IMR-90 (cell line): ENCODE data around the gene KAT7. TPM values are rescaled to one million over a fixed set of nuclear protein-coding genes. Genes with fewer than 3 reads are reported as not detected.
"Not testable (repeated sequence)": the region's sequence is repeated elsewhere in the genome, so short reads cannot be mapped to it uniquely, and the experiment has no call there.

ENCODE experiments used
- ATAC-seq: fragments of 200-7000 bp; cut with Tn5 transposase; 2 replicates; pipeline ENCODE4 v1.9.1; 2020; ENCODE audit warnings: low read depth, mild to moderate bottlenecking, moderate library complexity
- BruUV-seq: library from RNA; stranded (reverse); fragments of 400-500 nt; replicated peaks from 2 replicates; lab custom pipeline; 2021; lab: Mats Ljungman, UMichigan
- CTCF ChIA-PET: fragments of 300-600 bp; formaldehyde crosslinking; extraction: SDS; loops from one replicate; lab custom pipeline; 2021; ENCODE audit warnings: antibody characterized with exemption; lab: Yijun Ruan, JAX
- POLR2A ChIA-PET: fragments of 300-600 bp; sonication (Branson Sonifier 250); formaldehyde crosslinking; loops from one replicate; lab custom pipeline; 2022; ENCODE audit warnings: antibody characterized with exemption; ENCODE audit not compliant: unreplicated experiment; lab: Charles Lee
- DNase-seq: peaks from one replicate; pipeline ENCODE4 v3.0.0; 2013
- H2AFZ ChIP-seq: replicated peaks from 2 replicates; pipeline ENCODE3; 2013; ENCODE audit warnings: low read length, mild to moderate bottlenecking; ENCODE audit not compliant: poor library complexity
- H2AK5ac ChIP-seq: 2 replicates; pipeline ENCODE4 v1.6.1; 2013; ENCODE audit warnings: low read depth, low read length, inconsistent platforms
- H2AK9ac ChIP-seq: replicated peaks from 2 replicates; pipeline ENCODE3; 2013; ENCODE audit warnings: mild to moderate bottlenecking, low read depth, low read length, moderate library complexity; ENCODE audit not compliant: poor library complexity
- H2BK120ac ChIP-seq: 2 replicates; pipeline ENCODE4 v1.6.1; 2013; ENCODE audit warnings: low read depth, low read length, inconsistent platforms
- H2BK15ac ChIP-seq: 3 replicates; pipeline ENCODE4 v1.6.1; 2013; ENCODE audit warnings: low read depth, low read length, inconsistent platforms
- H2BK20ac ChIP-seq: 2 replicates; pipeline ENCODE4 v1.6.1; 2013; ENCODE audit warnings: low read depth, mild to moderate bottlenecking, inconsistent platforms, low read length, moderate library complexity
- H2BK5ac ChIP-seq: 2 replicates; pipeline ENCODE4 v1.6.1; 2013; ENCODE audit warnings: mild to moderate bottlenecking, low read depth, low read length, inconsistent platforms; ENCODE audit not compliant: poor library complexity, severe bottlenecking
- H3K14ac ChIP-seq: replicated peaks from 2 replicates; pipeline ENCODE4 v1.6.1; 2013; ENCODE audit warnings: low read depth, low read length, inconsistent platforms
- H3K18ac ChIP-seq: 2 replicates; pipeline ENCODE4 v1.6.1; 2013; ENCODE audit warnings: low read depth, low read length, control low read depth
- H3K23ac ChIP-seq: 2 replicates; pipeline ENCODE4 v1.6.1; 2013; ENCODE audit warnings: low read depth, low read length, inconsistent platforms
- H3K27ac ChIP-seq: 2 replicates; pipeline ENCODE4 v1.5.1; 2013; ENCODE audit warnings: mild to moderate bottlenecking, control low read depth, low read length; ENCODE audit not compliant: insufficient read depth
- H3K27me3 ChIP-seq: 2 replicates; pipeline ENCODE4 v1.6.1; 2013; ENCODE audit warnings: low read length; ENCODE audit not compliant: control insufficient read depth, insufficient read depth
- H3K36me3 ChIP-seq: 2 replicates; pipeline ENCODE4 v1.6.1; 2013; ENCODE audit warnings: low read length, mixed read lengths; ENCODE audit not compliant: control insufficient read depth, insufficient read depth
- H3K4ac ChIP-seq: 2 replicates; pipeline ENCODE4 v1.6.1; 2013; ENCODE audit warnings: low read depth, low read length, inconsistent platforms
- H3K4me1 ChIP-seq: 2 replicates; pipeline ENCODE4 v1.6.1; 2013; ENCODE audit warnings: low read length, mixed read lengths; ENCODE audit not compliant: control insufficient read depth, insufficient read depth
- H3K4me2 ChIP-seq: 2 replicates; pipeline ENCODE4 v1.6.1; 2013; ENCODE audit warnings: low read depth, mild to moderate bottlenecking, control low read depth, low read length, moderate library complexity
- H3K4me3 ChIP-seq: 2 replicates; pipeline ENCODE4 v1.5.1; 2013; ENCODE audit warnings: low read depth, mild to moderate bottlenecking, control low read depth, low read length, moderate library complexity; ENCODE audit not compliant: insufficient read depth
- H3K56ac ChIP-seq: 2 replicates; pipeline ENCODE4 v1.6.1; 2013; ENCODE audit warnings: low read length, inconsistent platforms; ENCODE audit not compliant: insufficient read depth; ENCODE audit errors: extremely low read depth
- H3K79me1 ChIP-seq, 2 experiments: 2 replicates each; pipeline ENCODE4 v1.6.1; 2013; ENCODE audit warnings: low read length in 2 of 2, inconsistent platforms in 1 of 2, low read depth in 1 of 2
- H3K9ac ChIP-seq: 2 replicates; pipeline ENCODE4 v1.6.1; 2013; ENCODE audit warnings: low read depth, low read length, control low read depth
- H3K9me1 ChIP-seq: 2 replicates; pipeline ENCODE4 v1.6.1; 2013; ENCODE audit warnings: low read length, inconsistent platforms; ENCODE audit not compliant: insufficient read depth
- H3K9me3 ChIP-seq: 2 replicates; pipeline ENCODE4 v1.6.1; 2013; ENCODE audit warnings: low read length; ENCODE audit not compliant: control insufficient read depth, insufficient read depth
- H4K20me1 ChIP-seq: 2 replicates; pipeline ENCODE4 v1.6.1; 2013; ENCODE audit warnings: low read length, inconsistent platforms; ENCODE audit not compliant: insufficient read depth
- H4K5ac ChIP-seq: 2 replicates; pipeline ENCODE4 v1.6.1; 2013; ENCODE audit warnings: mild to moderate bottlenecking, low read depth, low read length, control low read depth
- H4K8ac ChIP-seq, 2 experiments: 2 replicates each; pipeline ENCODE4 v1.6.1; 2013; ENCODE audit warnings: low read depth in 2 of 2, low read length in 2 of 2, control low read depth in 1 of 2, inconsistent platforms in 1 of 2
- H4K91ac ChIP-seq: 2 replicates; pipeline ENCODE4 v1.6.1; 2013; ENCODE audit warnings: low read depth, low read length, inconsistent platforms; ENCODE audit not compliant: insufficient read depth
- WGBS, 2 experiments: methylation state at CpG; one replicate each; pipeline versions ENCODE4 v1.1.5 to v1.1.7; 2013; ENCODE audit warnings: missing lambda C conversion rate in 2 of 2; ENCODE audit not compliant: insufficient read length in 1 of 2; ENCODE audit errors: extremely low coverage in 2 of 2; 5-methylcytosine and 5-hydroxymethylcytosine counted together
- dilution Hi-C: fragments of 300-500 bp; cut with HindIII; formaldehyde crosslinking; loops from one replicate; pipeline ENCODE4 v1.14.3; 2018; ENCODE audit warnings: low sequenced_read_pairs; ENCODE audit not compliant: unreplicated experiment
- in situ Hi-C: fragments of 300-500 bp; cut with MboI; formaldehyde crosslinking; loops from 3 replicates; pipeline ENCODE4 v1.14.3; 2019; ENCODE audit warnings: low sequenced_read_pairs, inconsistent platforms, mixed read lengths
- intact Hi-C: fragments of 100-400 bp; cut with micrococcal nuclease; formaldehyde crosslinking; loops from 2 replicates; pipeline ENCODE4 v1.10.0; 2022
- polyA plus RNA-seq, 3 experiments: library from polyadenylated mRNA; depleted of rRNA; stranded (reverse); fragments of >200 nt; gene quantifications; 2 replicates each; pipeline ENCODE4 v1.2.3, GENCODE V29; 2012; ENCODE audit warnings: low replicate concordance in 1 of 3
- total RNA-seq: library from RNA; depleted of rRNA; stranded (reverse); fragments of >200 nt; gene quantifications from 2 replicates; pipeline ENCODE4 v1.2.3, GENCODE V29; 2012

The KAT7 gene
- total and polyA plus RNA-seq, 2 of the 4 experiments (the other 2 are of a cell fraction) = 16.9 to 21.9 TPM

DNA sequence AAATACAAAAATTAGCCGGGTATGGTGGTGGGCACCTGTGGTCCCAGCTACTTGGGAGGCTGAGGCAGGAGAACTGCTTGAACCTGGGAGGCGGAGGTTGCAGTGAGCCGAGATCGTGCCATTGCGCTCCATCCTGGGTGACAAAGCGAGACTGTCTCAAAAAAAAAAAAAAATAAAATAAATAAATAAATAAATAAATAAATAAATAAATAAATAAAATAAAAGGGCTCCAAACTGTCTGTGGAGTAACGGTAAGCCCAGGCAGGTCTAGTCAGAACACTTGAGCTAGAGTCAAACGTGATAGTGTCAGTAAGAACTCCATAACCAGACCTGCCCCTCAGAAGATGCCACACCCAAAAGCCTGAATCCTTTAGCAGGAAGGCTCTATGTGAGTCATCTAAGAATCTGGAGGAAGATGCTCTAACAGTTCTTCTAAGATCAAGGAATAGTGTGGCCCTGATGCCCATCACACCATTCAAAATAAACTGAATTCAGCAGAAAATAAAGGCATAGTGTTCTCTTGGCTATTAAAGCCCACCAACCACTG is 29.9 kb upstream of the KAT7 start:
- WGBS, 2 experiments = no CpG with 5 or more reads among the region's 8 CpGs
- H3K9ac ChIP-seq, H3K4me3 ChIP-seq, H3K9me3 ChIP-seq, in situ Hi-C loops, H2BK20ac ChIP-seq, H4K5ac ChIP-seq, H2BK5ac ChIP-seq, H3K14ac ChIP-seq, dilution Hi-C loops, ATAC-seq, H2BK15ac ChIP-seq, H3K23ac ChIP-seq, H2AK5ac ChIP-seq, POLR2A ChIA-PET, H3K4ac ChIP-seq, H3K27ac ChIP-seq, H3K56ac ChIP-seq, H4K20me1 ChIP-seq, DNase-seq, CTCF ChIA-PET, H2AK9ac ChIP-seq, BruUV-seq, H3K4me2 ChIP-seq, H3K4me1 ChIP-seq, H3K36me3 ChIP-seq, intact Hi-C loops, H2AFZ ChIP-seq, H4K8ac ChIP-seq, H3K18ac ChIP-seq, H2BK120ac ChIP-seq, H4K91ac ChIP-seq, H3K79me1 ChIP-seq, H3K9me1 ChIP-seq: not testable (repeated sequence)
- H3K27me3 ChIP-seq = peaks cover 13% of the 10 kb centered on the region
